ENCODE data around the gene PPHLN1.

Gene PPHLN1

GRCh38 chr12:42448841-42449240 lies 122.9 kb downstream of the PPHLN1 start:
- ChIA-PET POLR2A (no interaction called here), CTCF (no interaction called here)
- DNase-seq (ENCODE audit: extremely low spot score): no peak
- TF ChIP-seq LEF1 (IDR thresholded peaks at IDR 0.05; ENCODE audit: borderline replicate concordance) (no peak), L3MBTL2 (conservative IDR thresholded peaks at IDR 0.05) (no peak), BHLHE40 (IDR thresholded peaks at IDR 0.05; ENCODE audit: borderline replicate concordance) (no peak), NFRKB (IDR thresholded peaks at IDR 0.05) (no peak), SP1 (IDR thresholded peaks at IDR 0.05) (no peak), ARNT (IDR thresholded peaks at IDR 0.05) (no peak), ZNF384 (IDR thresholded peaks at IDR 0.05) (no peak), HDGF (IDR thresholded peaks at IDR 0.05; ENCODE audit: borderline replicate concordance) (no peak), SUZ12 (IDR thresholded peaks at IDR 0.05) (no peak), FOXA1 (IDR thresholded peaks at IDR 0.05) (no peak), FOXK2 (IDR thresholded peaks at IDR 0.05) (no peak), TARDBP (IDR thresholded peaks at IDR 0.05) (no peak), PKNOX1 (IDR thresholded peaks at IDR 0.05) (no peak), ELF4 (IDR thresholded peaks at IDR 0.05) (no peak), CTBP1 (IDR thresholded peaks at IDR 0.05; ENCODE audit: borderline replicate concordance) (no peak), FOXM1 (IDR thresholded peaks at IDR 0.05; ENCODE audit: borderline replicate concordance) (no peak)

GRCh38 chr12:42450248-42450647 lies 124.3 kb downstream of the PPHLN1 start:
- ChIA-PET CTCF (no interaction called here), POLR2A (no interaction called here)
- no peak for TF ChIP-seq SP1 (IDR thresholded peaks at IDR 0.05)
- TF ChIP-seq ARNT (IDR thresholded peaks at IDR 0.05): no peak
- TF ChIP-seq ELF4 (IDR thresholded peaks at IDR 0.05): no peak
- TF ChIP-seq L3MBTL2 (conservative IDR thresholded peaks at IDR 0.05): no peak
- TF ChIP-seq SUZ12 (IDR thresholded peaks at IDR 0.05): no peak
- no peak for TF ChIP-seq HDGF (IDR thresholded peaks at IDR 0.05; ENCODE audit: borderline replicate concordance)
- TF ChIP-seq LEF1 (IDR thresholded peaks at IDR 0.05; ENCODE audit: borderline replicate concordance): no peak
- TF ChIP-seq NFRKB (IDR thresholded peaks at IDR 0.05): no peak
- no peak for TF ChIP-seq TARDBP (IDR thresholded peaks at IDR 0.05)
- TF ChIP-seq FOXM1 (IDR thresholded peaks at IDR 0.05; ENCODE audit: borderline replicate concordance): no peak
- no peak for TF ChIP-seq FOXA1 (IDR thresholded peaks at IDR 0.05)
- no peak for TF ChIP-seq CTBP1 (IDR thresholded peaks at IDR 0.05; ENCODE audit: borderline replicate concordance)
- TF ChIP-seq FOXK2 (IDR thresholded peaks at IDR 0.05): no peak
- no peak for TF ChIP-seq PKNOX1 (IDR thresholded peaks at IDR 0.05)
- no peak for TF ChIP-seq ZNF384 (IDR thresholded peaks at IDR 0.05)
- TF ChIP-seq BHLHE40 (IDR thresholded peaks at IDR 0.05; ENCODE audit: borderline replicate concordance): no peak
- DNase-seq (ENCODE audit: extremely low spot score): no peak

GRCh38 chr12:42458575-42458974 lies 132.6 kb downstream of the PPHLN1 start:
- TF ChIP-seq FOXA1 (IDR thresholded peaks at IDR 0.05): no peak
- TF ChIP-seq FOXK2 (IDR thresholded peaks at IDR 0.05): no peak
- no peak for TF ChIP-seq ELF4 (IDR thresholded peaks at IDR 0.05)
- TF ChIP-seq TARDBP (IDR thresholded peaks at IDR 0.05): no peak
- TF ChIP-seq ARNT (IDR thresholded peaks at IDR 0.05): no peak
- TF ChIP-seq PKNOX1 (IDR thresholded peaks at IDR 0.05): no peak
- TF ChIP-seq HDGF (IDR thresholded peaks at IDR 0.05; ENCODE audit: borderline replicate concordance): no peak
- DNase-seq (ENCODE audit: extremely low spot score): no peak
- ChIA-PET CTCF (no interaction called here), POLR2A (no interaction called here)

GRCh38 chr12:42459336-42459847 lies 133.4 kb downstream of the PPHLN1 start:
- ChIA-PET CTCF (no interaction called here), POLR2A (no interaction called here)
- DNase-seq (ENCODE audit: extremely low spot score): no peak
- no peak for TF ChIP-seq L3MBTL2 (conservative IDR thresholded peaks at IDR 0.05)
- no peak for TF ChIP-seq PKNOX1 (IDR thresholded peaks at IDR 0.05)
- TF ChIP-seq BHLHE40 (IDR thresholded peaks at IDR 0.05; ENCODE audit: borderline replicate concordance): no peak
- TF ChIP-seq HDGF (IDR thresholded peaks at IDR 0.05; ENCODE audit: borderline replicate concordance): no peak
- no peak for TF ChIP-seq NFRKB (IDR thresholded peaks at IDR 0.05)
- TF ChIP-seq FOXM1 (IDR thresholded peaks at IDR 0.05; ENCODE audit: borderline replicate concordance): no peak
- TF ChIP-seq LEF1 (IDR thresholded peaks at IDR 0.05; ENCODE audit: borderline replicate concordance): no peak
- no peak for TF ChIP-seq FOXA1 (IDR thresholded peaks at IDR 0.05)
- TF ChIP-seq CTBP1 (IDR thresholded peaks at IDR 0.05; ENCODE audit: borderline replicate concordance): no peak
- no peak for TF ChIP-seq ARNT (IDR thresholded peaks at IDR 0.05)
- no peak for TF ChIP-seq SP1 (IDR thresholded peaks at IDR 0.05)
- TF ChIP-seq SUZ12 (IDR thresholded peaks at IDR 0.05): no peak
- TF ChIP-seq ZNF384 (IDR thresholded peaks at IDR 0.05): no peak

GRCh38 chr12:42462486-42462885 lies 136.5 kb downstream of the PPHLN1 start:
- CTCF ChIA-PET: no interaction called here
- POLR2A ChIA-PET: interaction anchor here (0.9 kb wide), 1 partner anchor 20 kb away, joined by 3 read pairs; no protein-coding TSS in a partner anchor
- TF ChIP-seq PKNOX1 (IDR thresholded peaks at IDR 0.05) (no peak), ARNT (IDR thresholded peaks at IDR 0.05) (no peak), FOXA1 (IDR thresholded peaks at IDR 0.05) (no peak), ELF4 (IDR thresholded peaks at IDR 0.05) (no peak), HDGF (IDR thresholded peaks at IDR 0.05; ENCODE audit: borderline replicate concordance) (no peak), SP1 (IDR thresholded peaks at IDR 0.05) (no peak), L3MBTL2 (conservative IDR thresholded peaks at IDR 0.05) (no peak), SUZ12 (IDR thresholded peaks at IDR 0.05) (no peak), BHLHE40 (IDR thresholded peaks at IDR 0.05; ENCODE audit: borderline replicate concordance) (no peak), ZNF384 (IDR thresholded peaks at IDR 0.05) (no peak), FOXK2 (IDR thresholded peaks at IDR 0.05) (no peak)
- DNase-seq (ENCODE audit: extremely low spot score): no peak
